DMS 273 (cell line): ENCODE measurements around the gene PPFIA1.
"Not testable (repeated sequence)": the region's sequence is repeated elsewhere in the genome, so short reads cannot be mapped to it uniquely, and the experiment has no call there.

Experiments
- DNase-seq: peaks from one replicate; lab custom pipeline; 2025; ENCODE audit not compliant: unreplicated experiment; lab: John Stamatoyannopoulos, UW

The PPFIA1 gene

GRCh38 chr11:70250876-70251658 lies 19.4 kb upstream of the PPFIA1 start:
- no peak for DNase-seq

- no peak for DNase-seq
Observed at GRCh38 chr11:70251659-70252321, 18.7 kb upstream of the PPFIA1 start.

GRCh38 chr11:70252844-70253243 lies 17.6 kb upstream of the PPFIA1 start:
- no peak for DNase-seq

- DNase-seq, result peak; percentile 21
Observed at GRCh38 chr11:70255477-70256116, 14.9 kb upstream of the PPFIA1 start.

GRCh38 chr11:70259077-70259476 lies 11.4 kb upstream of the PPFIA1 start:
- DNase-seq, result not testable (repeated sequence)

- no peak for DNase-seq
Observed at GRCh38 chr11:70262951-70263350, 7.5 kb upstream of the PPFIA1 start.

GRCh38 chr11:70263363-70263762 lies 7.1 kb upstream of the PPFIA1 start:
- no peak for DNase-seq

GRCh38 chr11:70265341-70265740 lies 5.1 kb upstream of the PPFIA1 start:
- no peak for DNase-seq

- no peak for DNase-seq
Observed at GRCh38 chr11:70267405-70267950, 3.0 kb upstream of the PPFIA1 start.

- DNase-seq, result no peak
Observed at GRCh38 chr11:70268526-70268925, 2.0 kb upstream of the PPFIA1 start.

GRCh38 chr11:70270877-70271648 lies 573 bp downstream of the PPFIA1 start:
- DNase-seq, result peak; percentile 51

GRCh38 chr11:70271649-70271953 lies 1.1 kb downstream of the PPFIA1 start:
- DNase-seq, result no peak

GRCh38 chr11:70272009-70272408 lies 1.5 kb downstream of the PPFIA1 start:
- no peak for DNase-seq

- DNase-seq, result no peak
Observed at GRCh38 chr11:70278994-70279393, 8.5 kb downstream of the PPFIA1 start.

- no peak for DNase-seq
Observed at GRCh38 chr11:70281156-70281609, 10.7 kb downstream of the PPFIA1 start.

GRCh38 chr11:70282012-70282411 lies 11.5 kb downstream of the PPFIA1 start:
- DNase-seq, result no peak

GRCh38 chr11:70288721-70289120 lies 18.2 kb downstream of the PPFIA1 start:
- no peak for DNase-seq

GRCh38 chr11:70289582-70289981 lies 19.1 kb downstream of the PPFIA1 start:
- DNase-seq, result no peak

- no peak for DNase-seq
Observed at GRCh38 chr11:70290361-70291065, 20.0 kb downstream of the PPFIA1 start.

- no peak for DNase-seq
Observed at GRCh38 chr11:70292166-70292565, 21.7 kb downstream of the PPFIA1 start.
